SK-N-MC (cell line): Measurements from ENCODE around the gene LELP1.

Experiments used
- EZH2 ChIP-seq: fragments of 200-600 bp; sonication (generic); IDR thresholded peaks from one replicate; pipeline ENCODE4 v1.6.1; 2017; ENCODE audit warnings: antibody characterized with exemption
- FOXP2 ChIP-seq: optimal IDR thresholded peaks from 2 replicates; pipeline ENCODE3; 2011; ENCODE audit warnings: mild to moderate bottlenecking, moderate library complexity; ENCODE audit not compliant: insufficient read depth; ENCODE audit errors: extremely low read length, control extremely low read depth
- POLR2AphosphoS5 ChIP-seq: IDR thresholded peaks from 2 replicates; pipeline ENCODE4 v1.6.1; 2012; ENCODE audit warnings: mild to moderate bottlenecking, low read depth, low read length, borderline replicate concordance

DNA sequence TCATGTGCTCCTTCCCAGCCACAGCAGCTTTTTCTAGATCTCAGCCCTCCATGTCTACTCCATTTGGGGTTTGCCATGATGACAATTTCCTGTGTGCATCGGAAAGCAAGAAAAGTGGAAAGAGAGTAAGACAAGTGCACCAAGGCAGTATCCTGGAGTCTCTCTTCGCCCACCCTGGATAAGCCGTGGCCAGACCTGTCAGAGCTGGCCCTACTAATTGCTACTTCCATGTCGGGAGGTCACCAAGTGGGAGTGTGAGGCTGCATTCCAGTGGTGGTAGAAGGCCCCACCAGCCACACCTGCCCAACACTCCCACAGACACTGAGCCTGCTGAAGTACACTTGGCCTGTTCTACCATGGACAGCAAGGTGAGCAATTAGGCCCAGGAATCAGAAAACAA, 42.2 kb downstream of the LELP1 start:
- TF ChIP-seq FOXP2, result no peak
- TF ChIP-seq POLR2AphosphoS5, result no peak
- no peak for TF ChIP-seq EZH2
